SK-N-SH (cell line): Measurements from ENCODE around the gene ABCG4. TPM values are rescaled to one million over a fixed set of nuclear protein-coding genes. Genes with fewer than 3 reads are reported as not detected.
A peak's percentile ranks its signal among the peaks of the same experiment; 100 is the strongest.

Experiments
- CTCF ChIA-PET: fragments of 300-600, 350-600 bp; formaldehyde crosslinking; extraction: SDS; loops from one replicate; lab custom pipeline; 2021; lab: Yijun Ruan, JAX
- POLR2A ChIA-PET: fragments of 350-600 bp; sonication (Branson Sonifier 250); formaldehyde crosslinking; extraction: SDS; loops from one replicate; lab custom pipeline; 2020; ENCODE audit warnings: antibody characterized with exemption, inconsistent platforms; lab: Yijun Ruan, JAX
- DNase-seq: peaks from one replicate; pipeline ENCODE4 v3.0.0; 2012
- H2AFZ ChIP-seq: fragments of 200-600 bp; sonication (generic); 2 replicates; pipeline ENCODE4 v1.8.1; 2016; ENCODE audit warnings: antibody characterized with exemption, mild to moderate bottlenecking, low read depth
- H3F3A ChIP-seq: fragments of 200-600 bp; sonication (generic); replicated peaks from 2 replicates; pipeline ENCODE3; 2016; ENCODE audit warnings: antibody characterized with exemption, mild to moderate bottlenecking; ENCODE audit not compliant: insufficient read depth
- H3K27ac ChIP-seq, 2 experiments: fragments of 200-500 bp in 1 of 2; fragments of 200-600 bp in 1 of 2; sonication (Bioruptor generic) in 1 of 2; sonication (generic), shearing (Covaris generic) in 1 of 2; 2 replicates each; pipeline versions ENCODE4 v1.5.1 to v1.6.1; 2014 to 2016; ENCODE audit warnings: low read depth in 2 of 2, inconsistent platforms in 1 of 2, low read length in 1 of 2, mild to moderate bottlenecking in 1 of 2, mixed read lengths in 1 of 2
- H3K27me3 ChIP-seq: fragments of 200-600 bp; sonication (generic), shearing (Covaris generic); 2 replicates; pipeline ENCODE4 v1.6.1; 2016; ENCODE audit warnings: mixed run types; ENCODE audit not compliant: insufficient read depth
- H3K36me3 ChIP-seq, 2 experiments: fragments of 200-500 bp in 1 of 2; fragments of 200-600 bp in 1 of 2; sonication (Bioruptor generic) in 1 of 2; sonication (generic) in 1 of 2; replicated peaks in 1 of 2; 2 replicates each; pipeline versions ENCODE3 to v1.5.1; 2014 to 2016; ENCODE audit warnings: low read length in 1 of 2, mild to moderate bottlenecking in 1 of 2; ENCODE audit not compliant: insufficient read depth in 2 of 2, control insufficient read depth in 1 of 2
- H3K4me1 ChIP-seq, 2 experiments: fragments of 200-500 bp in 1 of 2; fragments of 200-600 bp in 1 of 2; sonication (Bioruptor generic) in 1 of 2; sonication (generic), shearing (Covaris generic) in 1 of 2; 2 replicates each; pipeline versions ENCODE4 v1.5.1 to v1.6.1; 2014 to 2016; ENCODE audit warnings: low read depth in 1 of 2, low read length in 1 of 2, mixed run types in 1 of 2; ENCODE audit not compliant: insufficient read depth in 2 of 2, control insufficient read depth in 1 of 2
- H3K4me2 ChIP-seq: fragments of 200-600 bp; sonication (generic), shearing (Covaris generic); 2 replicates; pipeline ENCODE4 v1.6.1; 2017; ENCODE audit warnings: mixed run types
- H3K4me3 ChIP-seq, 2 experiments: fragments of 200-500 bp in 1 of 2; fragments of 200-600 bp in 1 of 2; sonication (Bioruptor generic) in 1 of 2; sonication (generic), shearing (Covaris generic) in 1 of 2; 2 replicates each; pipeline versions ENCODE4 v1.5.1 to v1.8.1; 2014 to 2016; ENCODE audit warnings: low read depth in 2 of 2, inconsistent platforms in 1 of 2, low read length in 1 of 2, mild to moderate bottlenecking in 1 of 2, mixed read lengths in 1 of 2, moderate library complexity in 1 of 2
- H3K79me2 ChIP-seq: fragments of 200-600 bp; sonication (generic); 2 replicates; pipeline ENCODE4 v1.8.1; 2017; ENCODE audit warnings: mild to moderate bottlenecking; ENCODE audit not compliant: insufficient read depth
- H3K9ac ChIP-seq: fragments of 200-600 bp; sonication (generic); 2 replicates; pipeline ENCODE4 v1.6.1; 2017; ENCODE audit warnings: mixed run types
- H3K9me2 ChIP-seq: fragments of 200-600 bp; sonication (generic); 2 replicates; pipeline ENCODE4 v1.6.1; 2017; ENCODE audit warnings: mixed run types
- H3K9me3 ChIP-seq: fragments of 200-600 bp; sonication (generic); 2 replicates; pipeline ENCODE4 v1.6.1; 2017; ENCODE audit warnings: mixed run types, mild to moderate bottlenecking, moderate library complexity
- H4K20me1 ChIP-seq: fragments of 200-600 bp; sonication (generic); 2 replicates; pipeline ENCODE4 v1.6.1; 2017; ENCODE audit warnings: mild to moderate bottlenecking, mixed run types; ENCODE audit not compliant: insufficient read depth
- CHD2 ChIP-seq: fragments of 150-350 bp; IDR thresholded peaks from 2 replicates; pipeline ENCODE4 v1.6.1; 2018; ENCODE audit warnings: low read length; ENCODE audit not compliant: partially characterized antibody
- FOSL2 ChIP-seq: IDR thresholded peaks from 2 replicates; pipeline ENCODE4 v1.4.0; 2012; ENCODE audit warnings: low read depth, mild to moderate bottlenecking, moderate library complexity, borderline replicate concordance
- FOXM1 ChIP-seq: IDR thresholded peaks from 2 replicates; pipeline ENCODE4 v1.4.0; 2012; ENCODE audit warnings: low read depth, mild to moderate bottlenecking
- IRF3 ChIP-seq: fragments of 150-350 bp; IDR thresholded peaks from 2 replicates; pipeline ENCODE4 v1.6.1; 2016; ENCODE audit warnings: mild to moderate bottlenecking, low read depth, low read length
- MEF2A ChIP-seq: IDR thresholded peaks from 2 replicates; pipeline ENCODE4 v1.4.0; 2012; ENCODE audit warnings: low read depth, borderline replicate concordance
- MXI1 ChIP-seq: IDR thresholded peaks from 2 replicates; pipeline ENCODE4 v1.6.1; 2012; ENCODE audit warnings: mild to moderate bottlenecking, low read depth, low read length, improper control_type of control experiment
- REST ChIP-seq: IDR thresholded peaks from 2 replicates; pipeline ENCODE4 v1.6.1; 2012; ENCODE audit warnings: mild to moderate bottlenecking, low read depth, low read length, moderate library complexity
- RFX5 ChIP-seq: IDR thresholded peaks from 2 replicates; pipeline ENCODE4 v1.6.1; 2012; ENCODE audit warnings: mild to moderate bottlenecking, improper control_type of control experiment, low read length
- SMC3 ChIP-seq: IDR thresholded peaks from 2 replicates; pipeline ENCODE4 v1.6.1; 2012; ENCODE audit warnings: low read depth, low read length, improper control_type of control experiment
- USF1 ChIP-seq: IDR thresholded peaks from 2 replicates; pipeline ENCODE4 v1.4.0; 2012; ENCODE audit warnings: low read depth, borderline replicate concordance
- YY1 ChIP-seq: IDR thresholded peaks from 2 replicates; pipeline ENCODE4 v1.4.0; 2012; ENCODE audit warnings: low read depth, mild to moderate bottlenecking
- ZBTB33 ChIP-seq: IDR thresholded peaks from 2 replicates; pipeline ENCODE4 v1.4.0; 2012; ENCODE audit warnings: low read depth, borderline replicate concordance
- WGBS: methylation state at CpG from one replicate; pipeline ENCODE4 v1.1.6; 2017; ENCODE audit warnings: low lambda C conversion rate; 5-methylcytosine and 5-hydroxymethylcytosine counted together
- polyA plus RNA-seq, 3 experiments: library from polyadenylated mRNA; depleted of rRNA; stranded (reverse); fragments of >200 nt; gene quantifications; 2 replicates each; pipeline ENCODE4 v1.2.3, GENCODE V29; 2012

Gene ABCG4
- polyA plus RNA-seq, 1 of the 3 experiments (the other 2 are of a cell fraction), result 0.72 TPM

GRCh38 chr11:119187123-119187892 is 38.5 kb downstream of the ABCG4 start:
- H3K79me2 ChIP-seq, result no peaks in the 10 kb centered on the region
- TF ChIP-seq USF1, result no peak
- TF ChIP-seq FOSL2, result no peak
- no peak for TF ChIP-seq IRF3
- TF ChIP-seq FOXM1, result no peak
- no peak for TF ChIP-seq REST
- no peak for TF ChIP-seq MXI1
- TF ChIP-seq RFX5, result no peak
- no peak for TF ChIP-seq ZBTB33
- no peak for TF ChIP-seq SMC3
- no peak for TF ChIP-seq YY1
- no peak for TF ChIP-seq CHD2
- no peak for TF ChIP-seq MEF2A
- ChIA-PET CTCF (interaction anchor here (1.0 to 2.7 kb wide), 5 partner anchors 9 to 20 kb away, joined by 3 to 12 read pairs (median 4); no protein-coding TSS in a partner anchor), POLR2A (no interaction called here)
- no peak overlapping the region for H3K27ac ChIP-seq
- DNase-seq, result peak; percentile 20
- no peak overlapping the region for H2AFZ ChIP-seq
- peaks cover 0 to 7% of the 10 kb centered on the region in 2 experiments for H3K36me3 ChIP-seq
- no peak overlapping the region for H3K4me2 ChIP-seq
- H4K20me1 ChIP-seq, result no peaks in the 10 kb centered on the region
- WGBS, result 73% methylated on average over 14 of the region's 21 CpGs
- H3K4me3 ChIP-seq, result no peak overlapping the region
- H3K27me3 ChIP-seq, result no peaks in the 10 kb centered on the region
- no peak overlapping the region for H3K9ac ChIP-seq
- no peaks in the 10 kb centered on the region for H3F3A ChIP-seq
- H3K4me1 ChIP-seq, result peaks cover 0 to 9% of the 10 kb centered on the region in 2 experiments; a peak in 1 of 4 replicates
- no peaks in the 10 kb centered on the region for H3K9me2 ChIP-seq
- H3K9me3 ChIP-seq, result no peaks in the 10 kb centered on the region
